NCI-H82 treated with DMSO at 0.1 percent for 48 hours (cell line): ENCODE results near the gene HCFC1.

Experiments used
- DNase-seq: peaks from one replicate; lab custom pipeline; 2025; ENCODE audit not compliant: unreplicated experiment; lab: John Stamatoyannopoulos, UW

Gene HCFC1

DNA sequence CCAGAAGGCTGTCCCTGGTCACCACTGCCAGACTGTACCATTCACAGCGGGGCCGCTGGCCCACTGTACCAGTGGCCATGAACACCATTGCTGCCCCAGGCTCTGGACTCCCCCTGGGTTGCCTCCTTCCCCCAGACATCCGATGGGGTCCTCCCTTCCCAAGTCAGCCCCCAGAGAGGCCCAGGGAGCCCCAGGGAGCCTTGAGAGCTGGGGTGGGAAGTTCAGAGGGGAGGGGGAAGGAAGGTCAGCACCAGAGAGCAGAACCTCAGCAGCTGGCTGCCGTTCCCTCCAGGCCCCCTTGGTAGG, 45.1 kb downstream of the HCFC1 start:
- DNase-seq, result no peak

DNA sequence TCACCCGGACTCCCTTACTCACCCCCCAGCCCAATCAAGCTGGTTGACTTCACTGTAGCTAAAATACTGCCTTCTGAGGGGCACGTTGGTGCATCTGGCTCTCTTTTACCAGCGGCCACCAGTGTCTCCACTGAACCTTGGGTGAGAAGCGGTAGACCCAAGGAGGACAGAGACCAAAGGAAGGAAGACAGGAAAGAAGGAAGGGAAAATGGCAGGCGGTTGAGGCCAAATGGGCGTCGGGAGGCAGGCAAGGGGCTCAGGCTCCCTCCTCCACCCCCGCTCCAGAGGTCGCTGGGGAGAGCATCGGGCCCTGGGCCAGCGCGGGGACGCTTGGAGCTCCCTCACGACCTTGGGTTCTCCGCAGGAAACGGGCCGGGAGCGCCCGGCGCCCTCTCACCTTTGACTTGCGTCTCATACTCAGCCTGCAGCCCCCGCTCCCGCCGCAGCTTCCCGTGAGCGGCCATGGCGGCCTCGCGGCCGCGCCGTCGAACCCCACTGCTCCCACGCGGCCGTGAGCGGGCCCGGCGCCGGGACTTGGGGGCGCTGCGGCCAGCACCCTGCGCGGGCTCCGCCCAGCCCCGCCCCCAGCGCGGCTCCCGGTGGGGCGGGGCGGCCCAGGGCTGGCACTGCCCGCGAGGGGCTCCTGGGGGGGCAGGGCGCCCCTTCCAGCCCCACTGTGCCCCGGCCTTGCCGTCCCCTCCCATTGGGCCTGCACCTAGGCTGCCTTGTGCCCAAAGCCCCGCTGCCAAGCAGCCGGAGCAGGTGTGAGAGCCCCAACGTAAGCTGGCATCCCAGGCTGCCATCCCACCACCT, 45.7 kb downstream of the HCFC1 start, which contains the start of gene ARHGAP4:
Gene ARHGAP4 (minus strand): TSS at position 526 of the 813 bp plus-strand sequence. CDS start 62 bp downstream, at position 464.
- no peak for DNase-seq

DNA sequence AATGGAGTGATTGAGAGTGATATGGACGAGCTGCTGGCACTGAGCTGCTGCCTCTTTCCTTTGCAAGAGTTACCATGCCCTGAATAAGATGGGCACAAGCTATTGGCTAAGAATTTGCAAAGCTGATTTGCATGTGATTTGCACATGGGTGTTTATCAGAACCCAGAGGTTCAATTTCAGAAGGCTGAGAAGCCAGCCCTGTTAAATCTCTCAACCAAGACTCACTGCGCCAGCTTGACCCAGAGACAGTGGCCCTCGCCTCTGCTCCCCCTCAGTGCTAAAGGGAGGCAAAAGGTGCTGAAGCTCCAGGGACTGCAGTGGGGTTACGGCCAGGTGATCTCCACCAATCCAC, 46.3 kb downstream of the HCFC1 start:
- DNase-seq, result no peak

DNA sequence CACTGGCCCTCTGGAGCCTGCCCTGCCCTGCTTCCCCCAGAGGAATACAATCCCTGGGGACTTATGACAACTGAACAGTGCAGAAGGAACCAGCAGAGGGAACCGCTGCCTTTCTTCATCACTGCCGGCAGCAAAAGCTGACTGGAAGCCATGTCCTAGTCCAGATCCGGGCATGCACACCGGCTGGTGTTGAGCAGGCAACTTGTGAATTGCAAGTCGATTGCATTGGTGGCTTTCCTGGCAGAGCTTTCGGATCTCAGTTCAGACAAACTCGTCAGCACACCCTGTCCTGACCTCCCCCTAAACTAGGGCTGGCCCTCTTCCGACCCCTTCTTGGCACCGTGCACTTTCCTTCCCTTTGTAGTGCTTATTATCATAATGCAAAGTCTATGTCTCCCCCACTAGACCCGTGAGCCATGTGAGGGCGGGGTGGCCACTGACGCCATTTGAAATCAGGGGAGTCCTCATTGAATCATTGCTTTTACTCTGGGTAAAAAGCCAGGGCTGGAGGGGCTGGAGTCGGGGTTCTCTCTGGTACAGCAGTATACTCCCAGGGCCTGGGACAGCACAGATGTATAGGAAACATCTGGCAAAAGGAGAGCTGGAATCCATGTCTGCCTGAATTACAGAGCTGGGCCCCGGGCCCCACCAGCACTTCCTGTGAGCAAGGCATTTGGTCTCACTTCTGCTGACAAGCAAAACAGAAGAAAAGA, 47.3 kb downstream of the HCFC1 start:
- peak; percentile 49 for DNase-seq

DNA sequence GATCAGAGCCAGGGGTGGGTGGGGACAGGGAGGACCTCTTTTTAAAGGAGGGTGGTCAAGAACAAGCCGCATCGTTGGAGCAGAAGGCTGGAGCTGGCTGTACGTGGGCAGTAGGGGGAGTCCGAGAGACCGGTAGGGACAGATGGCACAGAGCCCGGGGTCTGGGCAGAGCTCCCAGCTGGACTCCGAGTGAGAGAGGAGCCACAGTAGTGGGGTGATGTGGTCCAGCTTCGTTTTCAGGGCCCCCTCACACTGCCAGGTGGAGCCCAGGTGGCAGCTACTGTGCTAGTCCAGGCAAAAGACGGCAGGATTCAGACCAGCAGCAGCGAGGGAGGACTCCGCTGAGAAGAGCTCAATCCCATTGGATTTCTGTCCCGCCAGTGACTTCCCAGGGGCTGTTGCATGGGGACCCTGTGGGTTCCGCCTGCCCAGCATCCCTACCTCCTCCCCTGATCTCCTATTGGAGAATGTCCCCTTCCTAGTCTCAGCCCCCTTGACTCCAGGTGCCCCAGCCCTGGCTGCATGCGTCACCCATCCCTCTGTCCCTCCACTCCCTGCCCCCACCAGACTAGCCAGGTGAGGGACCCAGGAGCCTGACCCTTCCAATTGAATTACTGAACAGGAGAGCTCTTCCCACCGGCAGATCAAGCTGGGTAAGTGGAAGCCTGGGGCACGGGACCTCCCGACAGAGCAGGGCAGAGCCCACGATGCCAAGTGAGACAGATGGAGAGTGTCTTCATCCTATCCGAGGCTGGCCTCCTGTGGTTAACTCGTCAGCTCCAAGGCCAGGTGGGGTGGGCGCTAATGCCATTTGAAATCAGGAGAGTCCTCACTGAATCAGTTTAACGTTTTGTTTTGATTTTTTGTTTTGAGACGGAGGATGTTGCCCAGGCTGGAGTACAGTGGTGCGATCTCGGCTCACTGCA, 48.4 kb downstream of the HCFC1 start:
- DNase-seq, result peak; percentile 49

DNA sequence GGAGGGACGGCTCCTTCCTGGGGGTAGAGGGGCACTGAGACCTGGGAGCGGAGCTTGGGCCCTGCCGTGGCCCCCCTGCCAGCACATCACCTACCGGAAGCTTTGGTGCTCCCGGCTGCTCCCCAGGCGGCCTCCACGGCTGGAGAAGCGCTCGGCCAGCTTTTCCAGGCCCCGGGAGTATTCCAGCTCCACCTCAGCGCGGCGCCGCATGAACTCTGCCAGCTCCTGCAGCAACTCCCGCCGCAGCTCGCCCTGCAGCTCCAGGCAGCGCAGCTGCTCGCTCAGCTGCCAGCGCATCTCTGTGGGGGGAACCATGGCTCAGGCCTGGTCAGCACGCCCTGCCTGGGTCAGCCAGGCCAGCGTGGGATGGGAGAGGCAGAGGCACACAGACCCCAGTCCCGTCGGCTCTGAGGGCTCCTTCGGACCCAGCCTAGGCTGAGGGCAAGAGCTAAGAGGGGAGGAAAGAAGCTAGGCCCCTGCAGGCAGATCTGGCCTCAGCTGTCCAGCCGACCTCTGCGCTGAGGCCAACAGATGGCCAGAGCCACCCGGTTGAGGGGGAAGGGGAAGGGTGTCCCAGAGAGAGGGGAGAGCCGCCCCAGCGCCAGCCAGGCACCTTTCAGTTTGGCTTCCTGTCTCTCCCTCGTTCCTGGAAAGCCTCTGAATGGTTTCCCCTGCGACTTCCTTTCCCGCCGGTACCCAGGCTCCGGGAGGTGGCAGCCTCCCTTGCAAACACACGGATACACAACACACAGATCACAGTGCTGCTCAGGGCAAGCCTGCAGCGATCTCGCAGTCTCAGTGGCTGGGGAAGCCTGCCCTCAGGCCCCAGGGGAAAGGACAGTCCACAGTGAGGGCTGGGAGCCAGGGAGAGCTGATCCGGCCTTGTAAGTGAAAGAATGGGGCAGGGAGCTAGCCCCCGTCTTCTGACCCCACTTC, 49.8 kb downstream of the HCFC1 start:
- DNase-seq, result no peak

DNA sequence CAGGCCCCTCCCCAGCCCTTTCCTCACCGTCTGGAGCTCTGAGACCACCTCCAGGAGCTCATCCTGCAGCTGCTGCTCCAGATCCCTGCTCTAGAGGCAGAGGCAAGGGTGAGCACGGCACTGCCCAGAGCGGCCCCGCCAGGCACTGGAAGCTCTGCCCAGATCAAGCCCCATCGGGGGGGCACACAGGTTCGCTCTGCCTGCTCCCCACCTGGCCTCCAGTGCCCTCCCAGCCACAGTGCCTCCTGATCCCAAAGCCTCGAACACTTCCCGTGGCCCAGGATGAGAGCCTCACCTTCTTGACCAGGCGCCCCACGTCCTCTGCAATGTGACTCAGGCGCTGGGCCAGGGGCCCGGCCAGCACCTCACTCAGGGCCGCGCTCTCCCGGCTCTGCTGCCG, 50.5 kb downstream of the HCFC1 start:
- DNase-seq, result no peak

DNA sequence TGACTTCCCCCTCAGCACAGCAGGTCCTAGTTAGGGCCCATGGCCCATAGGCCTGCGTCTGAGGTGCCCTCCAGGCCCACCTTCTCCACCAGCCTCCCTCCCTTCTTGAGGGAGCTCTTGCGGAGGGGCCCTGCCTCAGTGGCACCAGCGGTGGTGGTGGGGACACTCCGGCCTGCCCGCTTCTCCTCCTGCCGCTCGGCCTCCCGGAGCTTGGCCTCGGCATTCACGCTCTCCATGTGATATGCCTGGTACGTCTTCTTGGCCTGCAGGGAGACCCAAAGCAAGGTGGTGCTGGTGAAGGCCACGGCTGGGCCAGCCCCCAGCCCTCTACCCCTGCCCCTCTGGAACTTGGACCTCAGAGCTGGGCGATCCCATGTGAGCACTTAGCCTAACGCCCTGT, 51.1 kb downstream of the HCFC1 start:
- DNase-seq, result no peak

DNA sequence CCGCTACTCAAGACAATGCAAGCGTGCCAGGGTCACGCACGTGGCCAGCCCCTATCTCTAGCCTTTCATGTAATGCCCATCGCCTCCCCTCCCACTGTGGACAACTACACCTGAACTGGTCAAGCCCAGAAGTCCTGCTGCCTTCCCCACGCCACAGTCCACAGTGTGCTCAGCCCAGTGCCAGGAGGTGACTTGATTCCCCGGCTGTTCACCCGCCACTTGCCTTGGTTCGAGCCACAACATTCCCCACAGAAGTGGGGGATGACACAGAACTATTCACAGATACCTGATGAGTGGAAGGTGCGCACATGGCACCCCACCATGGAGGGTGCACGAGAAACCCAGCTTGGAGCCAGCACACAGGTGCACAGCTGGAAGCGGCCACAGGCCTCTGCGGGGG, 52.3 kb downstream of the HCFC1 start:
- no peak for DNase-seq

DNA sequence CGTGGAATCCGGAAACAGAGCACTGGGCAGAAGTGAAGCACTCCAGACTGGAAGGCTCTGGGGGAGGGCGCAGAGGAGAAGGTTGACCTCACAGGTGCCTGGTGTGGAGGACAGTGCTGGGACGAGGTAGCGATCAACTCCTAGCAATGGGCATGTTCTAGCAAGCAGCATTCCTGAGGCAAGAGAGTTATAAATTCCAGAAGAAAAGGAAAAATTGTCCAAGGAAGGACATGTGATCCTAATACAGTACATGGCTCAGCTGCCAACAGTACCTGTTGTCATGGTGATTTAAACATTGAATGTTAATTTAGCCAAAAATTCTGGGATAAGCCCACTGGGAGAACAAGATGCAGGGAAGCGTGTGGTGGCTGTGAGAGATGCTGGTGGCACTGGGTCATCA, 53.7 kb downstream of the HCFC1 start:
- no peak for DNase-seq

DNA sequence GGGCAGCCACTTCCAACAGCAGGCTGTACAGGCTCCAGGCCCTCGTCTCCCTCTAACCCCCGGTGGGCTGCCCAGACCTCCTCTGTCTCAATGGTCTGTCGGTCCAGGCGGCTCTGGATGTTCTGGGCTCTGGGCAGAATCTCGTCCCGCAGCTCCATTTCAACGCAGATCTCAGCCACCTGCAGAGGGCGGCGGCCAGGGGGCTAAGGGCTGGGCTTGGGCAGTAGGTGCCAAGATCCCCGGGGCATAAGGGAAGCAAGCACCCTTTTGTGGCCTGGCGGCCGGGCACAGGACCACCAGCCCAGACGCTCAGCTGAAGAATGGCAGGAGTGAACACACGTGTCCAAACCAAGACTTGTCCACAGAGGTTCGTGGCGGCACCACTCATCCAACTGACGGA, 57.9 kb downstream of the HCFC1 start:
- DNase-seq, result no peak

DNA sequence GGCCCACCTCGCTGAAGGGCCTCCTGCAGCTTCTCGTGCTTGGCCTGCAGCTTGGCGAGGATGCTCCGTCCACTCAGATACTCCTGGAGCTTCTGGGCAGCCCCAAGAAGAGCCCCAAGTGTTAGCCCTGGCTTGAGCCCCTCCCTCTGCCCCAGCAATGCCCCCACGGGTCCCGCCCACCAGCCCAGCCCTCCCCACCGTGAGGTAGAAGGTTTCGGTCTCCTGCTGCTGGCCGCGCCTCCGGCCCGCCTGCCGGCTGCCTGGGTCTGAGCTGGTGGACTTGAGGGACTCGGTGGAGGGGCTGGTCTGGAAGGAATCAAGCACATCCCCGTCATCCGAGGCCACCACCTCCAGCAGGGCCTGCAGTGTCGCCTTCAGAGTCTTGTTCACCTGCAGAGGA, 58.4 kb downstream of the HCFC1 start:
- DNase-seq, result no peak

DNA sequence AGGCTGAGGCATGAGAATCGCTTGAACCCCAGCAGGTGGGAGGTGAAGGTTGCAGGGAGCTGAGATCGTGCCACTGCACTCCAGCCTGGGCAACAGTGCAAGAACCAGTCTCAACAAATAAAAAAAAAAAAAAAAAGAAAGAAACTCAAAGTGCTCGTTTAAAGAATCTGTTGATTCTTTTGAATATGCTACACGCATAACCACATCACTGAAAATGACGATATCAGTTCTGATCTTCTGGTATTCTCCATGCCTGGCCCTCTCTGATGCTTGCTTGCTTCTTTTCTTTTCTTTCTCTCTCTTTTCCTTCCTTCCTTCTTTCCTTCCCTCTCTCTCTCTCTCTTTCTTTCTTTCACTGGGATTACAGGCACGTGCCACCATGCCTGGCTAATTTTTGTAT, 59.8 kb downstream of the HCFC1 start:
- DNase-seq, result no peak

DNA sequence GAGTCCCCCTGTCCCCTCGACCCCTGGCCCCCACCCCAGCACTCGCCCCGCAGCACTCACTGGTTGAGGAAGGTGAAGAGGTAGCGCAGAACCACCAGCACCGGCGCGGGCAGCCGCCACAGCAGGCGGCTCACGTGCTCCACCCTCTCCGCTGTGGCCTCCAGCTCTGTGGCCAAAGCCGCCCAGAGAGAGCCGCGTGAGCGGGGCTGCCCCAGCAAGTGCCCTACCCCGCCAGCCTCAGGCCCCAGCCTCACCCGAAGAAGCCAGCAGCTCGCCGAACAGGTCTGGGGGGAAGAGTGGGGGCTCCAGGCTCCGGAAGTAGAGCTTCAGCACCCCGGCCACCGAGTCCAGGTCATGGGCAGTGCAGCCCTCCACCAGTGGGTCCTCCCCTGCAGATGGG, 61.2 kb downstream of the HCFC1 start:
- no peak for DNase-seq

DNA sequence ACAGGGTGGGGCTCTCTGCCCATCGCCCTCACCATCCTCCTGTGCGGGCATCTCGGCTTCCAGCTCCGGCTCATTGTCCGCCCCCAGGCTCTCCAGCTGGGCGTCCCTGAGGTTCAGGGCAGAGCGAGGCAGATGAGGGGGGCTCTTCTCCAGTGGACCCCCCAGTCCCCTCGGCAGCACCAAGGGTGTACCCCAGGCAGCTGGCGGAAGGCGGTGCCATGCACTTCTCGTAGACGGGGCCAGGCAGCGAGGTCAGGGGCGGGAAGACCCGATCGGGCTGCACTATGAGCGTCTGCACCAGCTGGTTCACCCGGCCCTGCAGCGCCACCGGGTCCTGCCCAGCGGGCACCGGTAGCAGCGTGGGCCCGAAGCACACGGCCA, 61.6 kb downstream of the HCFC1 start:
- no peak for DNase-seq

DNA sequence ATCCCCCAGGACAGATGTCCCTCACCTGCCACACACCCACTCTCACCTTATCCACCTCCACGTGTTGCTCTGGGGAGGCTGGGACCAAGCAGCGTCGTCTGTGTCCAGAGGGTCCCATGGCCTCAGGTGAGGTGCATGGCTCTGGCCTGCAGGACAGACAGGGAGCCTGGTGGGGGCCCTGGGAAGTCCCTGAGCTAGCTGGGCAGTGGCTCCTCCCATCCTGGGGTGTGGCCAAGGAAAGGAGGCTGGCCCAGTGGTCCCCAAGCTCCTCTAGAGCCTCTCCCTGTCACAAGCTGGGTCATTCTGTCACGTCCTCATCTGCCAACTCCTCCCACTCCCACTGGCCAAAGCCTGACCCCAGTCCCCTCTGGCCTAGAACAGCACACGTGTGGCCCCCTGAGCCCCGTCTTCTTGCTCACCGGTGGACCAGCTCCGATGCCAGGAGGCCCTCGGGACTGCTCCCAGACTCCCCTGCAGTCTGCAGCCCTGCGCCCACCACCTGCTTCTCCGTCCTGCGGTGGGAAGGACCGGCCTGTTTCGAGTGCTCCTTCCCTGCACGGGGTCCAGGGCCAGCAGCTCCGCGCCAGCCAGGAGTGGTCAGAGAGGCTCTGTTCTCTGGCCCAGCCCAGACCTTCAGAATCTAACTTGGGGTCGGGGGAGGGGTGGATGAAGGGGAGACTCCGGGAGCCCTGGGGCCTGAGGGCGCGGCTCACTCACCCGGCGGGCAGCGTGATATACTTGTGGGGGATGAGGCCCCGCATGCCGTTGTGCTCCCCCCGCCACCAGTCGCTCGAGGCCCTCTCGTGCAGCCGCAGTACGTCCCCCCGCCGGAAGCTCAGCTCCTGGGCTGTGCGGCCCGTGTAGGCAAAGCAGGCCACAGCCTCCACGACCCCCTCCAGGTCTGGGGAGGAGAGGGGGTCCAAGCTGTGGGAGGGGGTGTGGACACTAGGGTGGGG, 62.3 kb downstream of the HCFC1 start:
- DNase-seq, result peak; percentile 17

DNA sequence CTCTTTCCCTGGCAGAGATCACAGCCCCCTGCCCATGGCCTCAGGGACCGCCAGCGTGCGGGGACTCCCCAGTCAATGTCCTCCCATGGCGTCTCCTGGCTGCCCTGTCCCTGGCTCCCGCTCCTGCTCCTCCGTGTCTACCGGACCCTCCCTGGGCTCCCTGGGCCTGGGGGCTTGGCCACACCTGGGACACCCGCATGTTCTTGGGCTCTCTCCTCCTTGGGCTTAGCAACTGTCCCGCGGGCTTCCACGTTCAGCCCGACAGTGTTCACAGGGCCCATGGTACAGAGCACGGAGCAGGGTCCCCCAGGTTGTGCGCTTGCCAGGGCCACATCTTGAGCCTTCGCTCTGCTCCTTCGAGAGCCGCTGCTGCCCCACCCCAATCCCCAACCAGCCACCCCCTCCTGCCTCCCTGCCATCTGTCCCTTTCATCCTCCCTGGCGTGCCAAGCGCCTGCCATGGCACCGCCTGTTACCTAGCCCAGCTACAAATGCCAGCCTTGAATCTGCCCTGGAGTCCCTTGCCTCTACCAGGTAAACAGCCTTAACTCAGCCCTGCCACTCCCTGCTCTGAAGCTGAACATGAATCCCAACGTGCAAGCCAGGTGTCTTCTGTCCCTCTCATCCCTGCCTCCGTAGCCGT, 63.3 kb downstream of the HCFC1 start:
- no peak for DNase-seq

DNA sequence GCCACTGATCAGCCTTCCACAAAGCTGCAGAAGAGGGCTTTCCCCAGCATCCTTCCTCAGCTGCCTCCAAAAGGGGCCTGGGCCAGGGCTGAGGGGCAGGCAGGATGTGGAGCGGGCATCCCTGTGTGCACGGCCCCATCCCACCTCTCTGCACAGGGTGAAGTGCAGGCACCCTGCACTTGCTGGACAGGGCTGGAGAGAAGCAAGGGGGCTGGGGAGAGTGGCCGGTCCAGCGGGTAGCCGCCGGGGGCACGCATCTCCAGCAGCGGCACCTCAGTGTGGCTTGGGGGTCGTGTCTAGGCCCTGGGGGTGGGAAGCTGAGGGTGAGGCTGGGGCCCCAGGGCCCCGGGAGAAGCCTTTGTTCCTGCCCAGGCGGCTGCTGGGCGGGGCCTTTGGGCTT, 64.2 kb downstream of the HCFC1 start:
- no peak for DNase-seq
